SK-N-SH (cell line): Measurements from ENCODE around the gene ZNF19. TPM values are rescaled to one million over a fixed set of nuclear protein-coding genes. Genes with fewer than 3 reads are reported as not detected.

Experiments used
- CTCF ChIA-PET: fragments of 300-600, 350-600 bp; formaldehyde crosslinking; extraction: SDS; loops from one replicate; lab custom pipeline; 2021; lab: Yijun Ruan, JAX
- POLR2A ChIA-PET: fragments of 350-600 bp; sonication (Branson Sonifier 250); formaldehyde crosslinking; extraction: SDS; loops from one replicate; lab custom pipeline; 2020; ENCODE audit warnings: antibody characterized with exemption, inconsistent platforms; lab: Yijun Ruan, JAX
- DNase-seq: peaks from one replicate; pipeline ENCODE4 v3.0.0; 2012
- H2AFZ ChIP-seq: fragments of 200-600 bp; sonication (generic); 2 replicates; pipeline ENCODE4 v1.8.1; 2016; ENCODE audit warnings: antibody characterized with exemption, mild to moderate bottlenecking, low read depth
- H3F3A ChIP-seq: fragments of 200-600 bp; sonication (generic); replicated peaks from 2 replicates; pipeline ENCODE3; 2016; ENCODE audit warnings: antibody characterized with exemption, mild to moderate bottlenecking; ENCODE audit not compliant: insufficient read depth
- H3K27ac ChIP-seq, 2 experiments: fragments of 200-500 bp in 1 of 2; fragments of 200-600 bp in 1 of 2; sonication (Bioruptor generic) in 1 of 2; sonication (generic), shearing (Covaris generic) in 1 of 2; 2 replicates each; pipeline versions ENCODE4 v1.5.1 to v1.6.1; 2014 to 2016; ENCODE audit warnings: low read depth in 2 of 2, inconsistent platforms in 1 of 2, low read length in 1 of 2, mild to moderate bottlenecking in 1 of 2, mixed read lengths in 1 of 2
- H3K27me3 ChIP-seq: fragments of 200-600 bp; sonication (generic), shearing (Covaris generic); 2 replicates; pipeline ENCODE4 v1.6.1; 2016; ENCODE audit warnings: mixed run types; ENCODE audit not compliant: insufficient read depth
- H3K36me3 ChIP-seq, 2 experiments: fragments of 200-500 bp in 1 of 2; fragments of 200-600 bp in 1 of 2; sonication (Bioruptor generic) in 1 of 2; sonication (generic) in 1 of 2; replicated peaks in 1 of 2; 2 replicates each; pipeline versions ENCODE3 to v1.5.1; 2014 to 2016; ENCODE audit warnings: low read length in 1 of 2, mild to moderate bottlenecking in 1 of 2; ENCODE audit not compliant: insufficient read depth in 2 of 2, control insufficient read depth in 1 of 2
- H3K4me1 ChIP-seq, 2 experiments: fragments of 200-500 bp in 1 of 2; fragments of 200-600 bp in 1 of 2; sonication (Bioruptor generic) in 1 of 2; sonication (generic), shearing (Covaris generic) in 1 of 2; 2 replicates each; pipeline versions ENCODE4 v1.5.1 to v1.6.1; 2014 to 2016; ENCODE audit warnings: low read depth in 1 of 2, low read length in 1 of 2, mixed run types in 1 of 2; ENCODE audit not compliant: insufficient read depth in 2 of 2, control insufficient read depth in 1 of 2
- H3K4me2 ChIP-seq: fragments of 200-600 bp; sonication (generic), shearing (Covaris generic); 2 replicates; pipeline ENCODE4 v1.6.1; 2017; ENCODE audit warnings: mixed run types
- H3K4me3 ChIP-seq, 2 experiments: fragments of 200-500 bp in 1 of 2; fragments of 200-600 bp in 1 of 2; sonication (Bioruptor generic) in 1 of 2; sonication (generic), shearing (Covaris generic) in 1 of 2; 2 replicates each; pipeline versions ENCODE4 v1.5.1 to v1.8.1; 2014 to 2016; ENCODE audit warnings: low read depth in 2 of 2, inconsistent platforms in 1 of 2, low read length in 1 of 2, mild to moderate bottlenecking in 1 of 2, mixed read lengths in 1 of 2, moderate library complexity in 1 of 2
- H3K79me2 ChIP-seq: fragments of 200-600 bp; sonication (generic); 2 replicates; pipeline ENCODE4 v1.8.1; 2017; ENCODE audit warnings: mild to moderate bottlenecking; ENCODE audit not compliant: insufficient read depth
- H3K9ac ChIP-seq: fragments of 200-600 bp; sonication (generic); 2 replicates; pipeline ENCODE4 v1.6.1; 2017; ENCODE audit warnings: mixed run types
- H3K9me2 ChIP-seq: fragments of 200-600 bp; sonication (generic); 2 replicates; pipeline ENCODE4 v1.6.1; 2017; ENCODE audit warnings: mixed run types
- H3K9me3 ChIP-seq: fragments of 200-600 bp; sonication (generic); 2 replicates; pipeline ENCODE4 v1.6.1; 2017; ENCODE audit warnings: mixed run types, mild to moderate bottlenecking, moderate library complexity
- H4K20me1 ChIP-seq: fragments of 200-600 bp; sonication (generic); 2 replicates; pipeline ENCODE4 v1.6.1; 2017; ENCODE audit warnings: mild to moderate bottlenecking, mixed run types; ENCODE audit not compliant: insufficient read depth
- EP300 ChIP-seq, 2 experiments: IDR thresholded peaks; 2 replicates each; pipeline versions ENCODE4 v1.4.0 to v1.6.1; 2012; ENCODE audit warnings: borderline replicate concordance in 1 of 2, low read depth in 1 of 2, low read length in 1 of 2
- EZH2phosphoT487 ChIP-seq: fragments of 200-600 bp; sonication (generic); IDR thresholded peaks from 2 replicates; pipeline ENCODE4 v1.6.1; 2017; ENCODE audit warnings: low read depth, mixed run types, mild to moderate bottlenecking, antibody characterized with exemption, moderate library complexity, borderline replicate concordance
- FOSL2 ChIP-seq: IDR thresholded peaks from 2 replicates; pipeline ENCODE4 v1.4.0; 2012; ENCODE audit warnings: low read depth, mild to moderate bottlenecking, moderate library complexity, borderline replicate concordance
- JUND ChIP-seq: IDR thresholded peaks from 2 replicates; pipeline ENCODE4 v1.4.0; 2012
- MAX ChIP-seq: IDR thresholded peaks from 2 replicates; pipeline ENCODE4 v1.4.0; 2012; ENCODE audit warnings: low read depth
- MXI1 ChIP-seq: IDR thresholded peaks from 2 replicates; pipeline ENCODE4 v1.6.1; 2012; ENCODE audit warnings: mild to moderate bottlenecking, low read depth, low read length, improper control_type of control experiment
- NFIC ChIP-seq: IDR thresholded peaks from 2 replicates; pipeline ENCODE4 v1.4.0; 2012; ENCODE audit warnings: borderline replicate concordance
- NRF1 ChIP-seq: IDR thresholded peaks from 2 replicates; pipeline ENCODE4 v1.6.1; 2012; ENCODE audit warnings: low read depth, mild to moderate bottlenecking, low read length
- RCOR1 ChIP-seq: fragments of 150-350 bp; IDR thresholded peaks from 2 replicates; pipeline ENCODE4 v1.6.1; 2017; ENCODE audit warnings: antibody characterized with exemption, low read length
- REST ChIP-seq: IDR thresholded peaks from 2 replicates; pipeline ENCODE4 v1.6.1; 2012; ENCODE audit warnings: mild to moderate bottlenecking, low read depth, low read length, moderate library complexity
- RFX5 ChIP-seq: IDR thresholded peaks from 2 replicates; pipeline ENCODE4 v1.6.1; 2012; ENCODE audit warnings: mild to moderate bottlenecking, improper control_type of control experiment, low read length
- RXRA ChIP-seq: IDR thresholded peaks from 2 replicates; pipeline ENCODE4 v1.4.0; 2012; ENCODE audit warnings: low read depth, mild to moderate bottlenecking, borderline replicate concordance
- SMC3 ChIP-seq: IDR thresholded peaks from 2 replicates; pipeline ENCODE4 v1.6.1; 2012; ENCODE audit warnings: low read depth, low read length, improper control_type of control experiment
- TCF12 ChIP-seq: IDR thresholded peaks from 2 replicates; pipeline ENCODE4 v1.4.0; 2012
- USF2 ChIP-seq: fragments of 150-350 bp; IDR thresholded peaks from 2 replicates; pipeline ENCODE4 v1.6.1; 2017; ENCODE audit warnings: antibody characterized with exemption, low read length, low read depth, borderline replicate concordance
- YY1 ChIP-seq: IDR thresholded peaks from 2 replicates; pipeline ENCODE4 v1.4.0; 2012; ENCODE audit warnings: low read depth, mild to moderate bottlenecking
- WGBS: methylation state at CpG from one replicate; pipeline ENCODE4 v1.1.6; 2017; ENCODE audit warnings: low lambda C conversion rate; 5-methylcytosine and 5-hydroxymethylcytosine counted together
- polyA plus RNA-seq, 3 experiments: library from polyadenylated mRNA; depleted of rRNA; stranded (reverse); fragments of >200 nt; gene quantifications; 2 replicates each; pipeline ENCODE4 v1.2.3, GENCODE V29; 2012
- TF ChIP-seq, protein P1 (sequence below): fragments of 200-600 bp; sonication (generic); IDR thresholded peaks from 2 replicates; pipeline ENCODE4 v1.6.1; 2017; ENCODE audit warnings: antibody characterized with exemption, mild to moderate bottlenecking, moderate library complexity

The ZNF19 gene
- polyA plus RNA-seq, 1 of the 3 experiments (the other 2 are of a cell fraction) = 1.4 TPM

- DNase-seq = no peak
- Histone ChIP-seq H3K27me3 (no peaks in the 10 kb centered on the region), H4K20me1 (no peaks in the 10 kb centered on the region), H3K79me2 (peaks cover 43% of the 10 kb centered on the region), H3F3A (peaks cover 3% of the 10 kb centered on the region), H2AFZ (no peak overlapping the region), H3K36me3 (peaks cover 8 to 12% of the 10 kb centered on the region in 2 experiments), H3K9me3 (no peaks in the 10 kb centered on the region), H3K4me1 (peaks cover 3 to 11% of the 10 kb centered on the region in 2 experiments; a peak in 3 of 4 replicates), H3K27ac (no peak overlapping the region)
- ChIA-PET CTCF (interaction anchor here (0.6 kb wide), 1 partner anchor 10 kb away, joined by 3 read pairs; no protein-coding TSS in a partner anchor), POLR2A (no interaction called here)
- WGBS = 60% methylated on average over 4 of the region's 4 CpGs
- no peak for TF ChIP-seq RXRA
- TF ChIP-seq FOSL2 = 0 out of 2 replicates have a peak, but pooled peaks have one; percentile 31
- TF ChIP-seq REST = no peak
- TF ChIP-seq JUND = peak; percentile 19; the same call in 1 of the 2 replicates
- TF ChIP-seq TCF12 = peak; percentile 49
- TF ChIP-seq RCOR1 = no peak
- TF ChIP-seq, all 33 proteins: peak for 3
- no peak overlapping the region for H3K9ac ChIP-seq
- no peaks in the 10 kb centered on the region for H3K9me2 ChIP-seq
- H3K4me2 ChIP-seq = peak overlapping the region; percentile 20; the same call in 1 of the 2 replicates
- peak overlapping the region in 1 of 2 experiments; percentile 6; a peak in 1 of 4 replicates for H3K4me3 ChIP-seq
Observed at GRCh38 chr16:71460236-71460635, 28.9 kb downstream of the ZNF19 start.

DNA sequence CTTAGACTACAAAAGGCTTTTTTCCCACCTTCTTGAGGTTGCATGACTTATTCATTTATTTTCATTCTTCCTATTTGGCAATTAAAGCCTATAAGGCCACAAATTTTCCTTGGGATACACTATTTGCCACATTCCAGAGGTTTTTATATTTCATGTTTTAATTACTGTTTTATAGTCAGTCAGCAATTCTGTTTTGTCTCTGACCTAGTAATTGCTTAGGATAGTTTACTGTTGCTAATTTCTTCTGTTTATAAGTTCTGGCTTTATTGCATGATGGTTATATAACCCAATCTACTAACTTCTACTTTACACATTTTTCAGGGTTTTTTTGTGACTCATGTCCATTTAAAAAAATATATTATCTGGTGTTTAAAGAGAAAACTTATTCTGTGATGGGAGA, 29.6 kb downstream of the ZNF19 start:
- Histone ChIP-seq H3K4me2 (no peak overlapping the region), H3K9me3 (no peaks in the 10 kb centered on the region), H3K9me2 (no peaks in the 10 kb centered on the region), H4K20me1 (no peaks in the 10 kb centered on the region), H3K36me3 (peaks cover 14% of the 10 kb centered on the region in 2 experiments), H3F3A (peaks cover 3% of the 10 kb centered on the region), H3K9ac (no peak overlapping the region), H3K79me2 (peaks cover 43% of the 10 kb centered on the region), H3K4me3 (no peak overlapping the region), H3K27me3 (no peaks in the 10 kb centered on the region), H2AFZ (no peak overlapping the region), H3K4me1 (peaks cover 3 to 11% of the 10 kb centered on the region in 2 experiments; a peak in 3 of 4 replicates), H3K27ac (no peak overlapping the region)
- DNase-seq = no peak
- POLR2A ChIA-PET = no interaction called here
- CTCF ChIA-PET = interaction anchor here (0.6 to 2.5 kb wide), 3 partner anchors 9 to 47 kb away, joined by 3 to 11 read pairs (median 3); no protein-coding TSS in a partner anchor
- TF ChIP-seq NFIC (no peak), RXRA (no peak), EZH2phosphoT487 (no peak), YY1 (no peak), NRF1 (no peak), RFX5 (no peak), SMC3 (no peak), MXI1 (no peak), USF2 (no peak), MAX (no peak), REST (no peak), EP300 (IDR thresholded peaks at IDR 0.05; ENCODE audit: borderline replicate concordance in 1 of 2, low read depth in 1 of 2, low read length in 1 of 2) (no peak)
- TF ChIP-seq, protein P1, sequence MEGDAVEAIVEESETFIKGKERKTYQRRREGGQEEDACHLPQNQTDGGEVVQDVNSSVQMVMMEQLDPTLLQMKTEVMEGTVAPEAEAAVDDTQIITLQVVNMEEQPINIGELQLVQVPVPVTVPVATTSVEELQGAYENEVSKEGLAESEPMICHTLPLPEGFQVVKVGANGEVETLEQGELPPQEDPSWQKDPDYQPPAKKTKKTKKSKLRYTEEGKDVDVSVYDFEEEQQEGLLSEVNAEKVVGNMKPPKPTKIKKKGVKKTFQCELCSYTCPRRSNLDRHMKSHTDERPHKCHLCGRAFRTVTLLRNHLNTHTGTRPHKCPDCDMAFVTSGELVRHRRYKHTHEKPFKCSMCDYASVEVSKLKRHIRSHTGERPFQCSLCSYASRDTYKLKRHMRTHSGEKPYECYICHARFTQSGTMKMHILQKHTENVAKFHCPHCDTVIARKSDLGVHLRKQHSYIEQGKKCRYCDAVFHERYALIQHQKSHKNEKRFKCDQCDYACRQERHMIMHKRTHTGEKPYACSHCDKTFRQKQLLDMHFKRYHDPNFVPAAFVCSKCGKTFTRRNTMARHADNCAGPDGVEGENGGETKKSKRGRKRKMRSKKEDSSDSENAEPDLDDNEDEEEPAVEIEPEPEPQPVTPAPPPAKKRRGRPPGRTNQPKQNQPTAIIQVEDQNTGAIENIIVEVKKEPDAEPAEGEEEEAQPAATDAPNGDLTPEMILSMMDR = no peak
